Liver (tissue), 9 donors: ENCODE data around the gene CT47A1. TPM values are rescaled to one million over a fixed set of nuclear protein-coding genes. Genes with fewer than 3 reads are reported as not detected.
A peak's percentile ranks its signal among the peaks of the same experiment; 100 is the strongest.

Experiments used
- DNase-seq: peaks from one replicate; pipeline ENCODE4 v3.0.0-alpha.2; 2017; ENCODE audit warnings: low spot score
- H3K27ac ChIP-seq, 2 donors: one replicate each; pipeline ENCODE4 v1.7.0; 2013; ENCODE audit warnings: inconsistent platforms in 2 of 2, low read length in 2 of 2, control low read depth in 1 of 2, low read depth in 1 of 2, mild to moderate bottlenecking in 1 of 2
- H3K27me3 ChIP-seq, 4 donors: one replicate each; pipeline versions ENCODE4 v1.6.1 to v1.7.0; 2013; ENCODE audit warnings: low read length in 3 of 4, inconsistent platforms in 1 of 4, mild to moderate bottlenecking in 1 of 4, moderate library complexity in 1 of 4; ENCODE audit not compliant: control insufficient read depth in 4 of 4, insufficient read depth in 4 of 4
- H3K36me3 ChIP-seq, 4 donors: one replicate each; pipeline versions ENCODE4 v1.6.1 to v1.7.0; 2013; ENCODE audit warnings: low read length in 3 of 4, mild to moderate bottlenecking in 3 of 4, low read depth in 1 of 4, moderate library complexity in 1 of 4; ENCODE audit not compliant: control insufficient read depth in 4 of 4, insufficient read depth in 3 of 4
- H3K4me1 ChIP-seq, 4 donors: one replicate each; pipeline versions ENCODE4 v1.6.1 to v1.7.0; 2013; ENCODE audit warnings: low read length in 3 of 4, mild to moderate bottlenecking in 3 of 4, moderate library complexity in 1 of 4; ENCODE audit not compliant: control insufficient read depth in 4 of 4, insufficient read depth in 4 of 4
- H3K4me3 ChIP-seq, 3 donors: one replicate each; pipeline versions ENCODE4 v1.6.1 to v1.7.0; 2013; ENCODE audit warnings: low read length in 3 of 3, control low read depth in 1 of 3, low read depth in 1 of 3, mild to moderate bottlenecking in 1 of 3
- H3K9ac ChIP-seq, 2 donors: one replicate each; pipeline ENCODE4 v1.7.0; 2013; ENCODE audit warnings: low read length in 2 of 2, mild to moderate bottlenecking in 2 of 2, moderate library complexity in 2 of 2, control low read depth in 1 of 2, low read depth in 1 of 2
- H3K9me3 ChIP-seq, 4 donors: one replicate each; pipeline versions ENCODE4 v1.6.1 to v1.7.0; 2013; ENCODE audit warnings: low read length in 3 of 4; ENCODE audit not compliant: control insufficient read depth in 4 of 4
- CTCF ChIP-seq: fragments of 150-350 bp; IDR thresholded peaks from 2 replicates; pipeline ENCODE4 v1.5.1; 2017; ENCODE audit warnings: improper control_type of control experiment, low read depth, low read length; ENCODE audit not compliant: missing input control
- EGR1 ChIP-seq, 2 donors: IDR thresholded peaks; 2 replicates each; pipeline ENCODE4 v1.6.1; 2016 to 2018; ENCODE audit warnings: antibody characterized with exemption in 2 of 2, low read depth in 2 of 2
- GABPA ChIP-seq, 2 donors: IDR thresholded peaks in 1 of 2; conservative IDR thresholded peaks in 1 of 2; 2 replicates each; pipeline ENCODE4 v1.6.1; 2016; ENCODE audit warnings: antibody characterized with exemption in 2 of 2, mild to moderate bottlenecking in 1 of 2, moderate library complexity in 1 of 2
- HNF4A ChIP-seq, 2 donors: conservative IDR thresholded peaks; 2 replicates each; pipeline ENCODE4 v1.6.1; 2016; ENCODE audit warnings: antibody characterized with exemption in 2 of 2, mild to moderate bottlenecking in 2 of 2
- HNF4G ChIP-seq: IDR thresholded peaks from 2 replicates; pipeline ENCODE4 v1.6.1; 2016; ENCODE audit warnings: antibody characterized with exemption
- JUND ChIP-seq, 2 donors: IDR thresholded peaks; 2 replicates each; pipeline ENCODE4 v1.6.1; 2016; ENCODE audit warnings: antibody characterized with exemption in 2 of 2
- MAX ChIP-seq: IDR thresholded peaks from 2 replicates; pipeline ENCODE4 v1.6.1; 2016; ENCODE audit warnings: antibody characterized with exemption
- NR2F2 ChIP-seq: IDR thresholded peaks from 2 replicates; pipeline ENCODE4 v1.6.1; 2016; ENCODE audit warnings: antibody characterized with exemption
- RAD21 ChIP-seq, 2 donors: IDR thresholded peaks; 2 replicates each; pipeline ENCODE4 v1.6.1; 2016; ENCODE audit warnings: antibody characterized with exemption in 2 of 2, mild to moderate bottlenecking in 2 of 2
- REST ChIP-seq: IDR thresholded peaks from 2 replicates; pipeline ENCODE4 v1.6.1; 2016; ENCODE audit warnings: antibody characterized with exemption, mild to moderate bottlenecking
- RXRA ChIP-seq, 2 donors: IDR thresholded peaks; 2 replicates each; pipeline ENCODE4 v1.6.1; 2017 to 2018; ENCODE audit warnings: antibody characterized with exemption in 2 of 2, mild to moderate bottlenecking in 1 of 2
- SP1 ChIP-seq: IDR thresholded peaks from 2 replicates; pipeline ENCODE4 v1.6.1; 2018; ENCODE audit warnings: antibody characterized with exemption, mild to moderate bottlenecking
- TAF1 ChIP-seq: conservative IDR thresholded peaks from 2 replicates; pipeline ENCODE4 v1.6.1; 2016; ENCODE audit warnings: antibody characterized with exemption, mild to moderate bottlenecking
- YY1 ChIP-seq: IDR thresholded peaks from 2 replicates; pipeline ENCODE4 v1.6.1; 2016; ENCODE audit warnings: antibody characterized with exemption, mild to moderate bottlenecking
- ZBTB33 ChIP-seq: IDR thresholded peaks from 2 replicates; pipeline ENCODE4 v1.6.1; 2016; ENCODE audit warnings: antibody characterized with exemption
- WGBS: extraction: QIAGEN DNeasy Blood & Tissue Kit; methylation state at CpG from one replicate; pipeline ENCODE4 v1.1.7; 2013; 5-methylcytosine and 5-hydroxymethylcytosine counted together
- polyA plus RNA-seq, 2 donors: library from polyadenylated mRNA; stranded (reverse) in 1 of 2; unstranded in 1 of 2; fragments of 200-250 nt in 1 of 2; fragments of >200 nt in 1 of 2; fragmentation: Nextera tagmentation in 1 of 2; extraction: Ambion mirVana in 1 of 2; gene quantifications; one replicate each; pipeline versions ENCODE4 v1.2.1 to v1.2.3, GENCODE V29; 2013 to 2015
- total RNA-seq, 2 donors: library from RNA; depleted of rRNA; stranded (reverse); fragments of >200 nt; gene quantifications; one replicate each; pipeline ENCODE4 v1.2.3, GENCODE V29; 2014
- donor health status: healthy.
- donor health status: healthy.
- donor health status: healthy.
- donor health status: healthy.
- donor health status: healthy.

The CT47A1 gene
- total and polyA plus RNA-seq, 4 donors = not detected

GRCh38 chrX:121013897-121014455 is 28.4 kb upstream of the CT47A1 start:
- Histone ChIP-seq H3K9ac (no peak overlapping the region), H3K36me3 (no peaks in the 10 kb centered on the region)
- TF ChIP-seq CTCF (no peak), HNF4A (conservative IDR thresholded peaks at IDR 0.05) (peak; percentile 15 to 68)

GRCh38 chrX:121011254-121011653 is 25.7 kb upstream of the CT47A1 start:
- no peaks in the 10 kb centered on the region for H3K27me3 ChIP-seq
- no peaks in the 10 kb centered on the region for H3K36me3 ChIP-seq
- WGBS = 83% methylated on average over 7 of the region's 7 CpGs
- H3K4me3 ChIP-seq = no peak overlapping the region
- H3K27ac ChIP-seq = no peak overlapping the region
- peaks cover 0 to 12% (median 6%) of the 10 kb centered on the region in 4 donors for H3K9me3 ChIP-seq
- no peak overlapping the region for H3K9ac ChIP-seq
- TF ChIP-seq REST (no peak), TAF1 (no peak), RAD21 (IDR thresholded peaks at IDR 0.05) (no peak), HNF4G (no peak), ZBTB33 (no peak), YY1 (no peak), RXRA (IDR thresholded peaks at IDR 0.05) (no peak), EGR1 (IDR thresholded peaks at IDR 0.05; ENCODE audit: low read depth in 2 of 2) (no peak), NR2F2 (no peak), CTCF (no peak), JUND (IDR thresholded peaks at IDR 0.05) (no peak), MAX (no peak), GABPA (IDR thresholded peaks at IDR 0.05 in 1 of 2, conservative IDR thresholded peaks at IDR 0.05 in 1 of 2) (no peak), SP1 (no peak)
- peaks cover 0 to 6% (median 4%) of the 10 kb centered on the region in 4 donors for H3K4me1 ChIP-seq
- DNase-seq = no peak

More at GRCh38 chrX:121013897-121014455, 28.4 kb upstream of the CT47A1 start:
- Histone ChIP-seq H3K4me3 (peak overlapping the region in 1 of 3 donors; percentile 26), H3K27ac (no peak overlapping the region), H3K4me1 (peaks cover 0 to 6% (median 3%) of the 10 kb centered on the region in 4 donors), H3K27me3 (no peaks in the 10 kb centered on the region), H3K9me3 (peaks cover 0 to 12% (median 6%) of the 10 kb centered on the region in 4 donors)
- DNase-seq = no peak
